SU-DHL-6 (cell line): Measurements from ENCODE around the gene SH3TC2.

Experiments
- EZH2phosphoT487 ChIP-seq: fragments of 200-600 bp; sonication (generic), shearing (Covaris generic); conservative IDR thresholded peaks from 2 replicates; pipeline ENCODE4 v1.6.1; 2018; ENCODE audit warnings: mild to moderate bottlenecking, antibody characterized with exemption, low read length, moderate library complexity, mixed read lengths
- TF ChIP-seq, protein P1 (sequence below): fragments of 200-600 bp; sonication (generic); IDR thresholded peaks from one replicate; pipeline ENCODE4 v1.5.1; 2017; ENCODE audit warnings: antibody characterized with exemption, mild to moderate bottlenecking, low read length, moderate library complexity; ENCODE audit not compliant: insufficient read depth, poor library complexity, severe bottlenecking

DNA sequence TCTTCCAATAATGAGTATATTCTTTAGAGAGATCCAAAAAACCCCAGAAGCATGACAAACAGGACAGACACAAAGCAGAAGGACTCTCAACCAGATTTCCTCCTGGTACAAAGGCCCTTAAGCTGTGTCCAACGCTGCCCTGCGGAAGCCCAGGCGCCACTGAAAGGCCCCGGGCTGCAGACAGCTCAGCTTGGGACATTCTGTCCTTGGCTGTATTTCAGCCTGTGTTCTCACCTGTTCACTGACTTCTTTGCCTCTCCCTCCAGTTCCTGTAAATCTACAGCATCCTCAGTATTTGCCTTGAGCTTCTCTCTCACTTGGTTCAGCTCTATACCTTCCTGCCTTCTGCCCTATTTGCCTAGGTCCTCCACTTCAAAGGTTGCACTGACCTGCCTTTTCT is 96.5 kb downstream of the SH3TC2 start:
- TF ChIP-seq, protein P1, sequence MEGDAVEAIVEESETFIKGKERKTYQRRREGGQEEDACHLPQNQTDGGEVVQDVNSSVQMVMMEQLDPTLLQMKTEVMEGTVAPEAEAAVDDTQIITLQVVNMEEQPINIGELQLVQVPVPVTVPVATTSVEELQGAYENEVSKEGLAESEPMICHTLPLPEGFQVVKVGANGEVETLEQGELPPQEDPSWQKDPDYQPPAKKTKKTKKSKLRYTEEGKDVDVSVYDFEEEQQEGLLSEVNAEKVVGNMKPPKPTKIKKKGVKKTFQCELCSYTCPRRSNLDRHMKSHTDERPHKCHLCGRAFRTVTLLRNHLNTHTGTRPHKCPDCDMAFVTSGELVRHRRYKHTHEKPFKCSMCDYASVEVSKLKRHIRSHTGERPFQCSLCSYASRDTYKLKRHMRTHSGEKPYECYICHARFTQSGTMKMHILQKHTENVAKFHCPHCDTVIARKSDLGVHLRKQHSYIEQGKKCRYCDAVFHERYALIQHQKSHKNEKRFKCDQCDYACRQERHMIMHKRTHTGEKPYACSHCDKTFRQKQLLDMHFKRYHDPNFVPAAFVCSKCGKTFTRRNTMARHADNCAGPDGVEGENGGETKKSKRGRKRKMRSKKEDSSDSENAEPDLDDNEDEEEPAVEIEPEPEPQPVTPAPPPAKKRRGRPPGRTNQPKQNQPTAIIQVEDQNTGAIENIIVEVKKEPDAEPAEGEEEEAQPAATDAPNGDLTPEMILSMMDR = no peak
- no peak for TF ChIP-seq EZH2phosphoT487
